Endometrial microvascular endothelial cells (primary cell): ENCODE measurements around the gene PGLYRP4. TPM values are rescaled to one million over a fixed set of nuclear protein-coding genes. Genes with fewer than 3 reads are reported as not detected.

ENCODE experiments used
- in situ Hi-C: cut with HindIII; loops from 2 replicates; pipeline ENCODE4 v1.10.0; 2017; ENCODE audit warnings: low sequenced_read_pairs, low pct_unique_long_range_greater_than_20kb; ENCODE audit errors: inconsistent ontology term
- total RNA-seq: library from RNA; depleted of rRNA; stranded (reverse); fragments of >200 nt; gene quantifications from one replicate; pipeline ENCODE4 v1.2.3, GENCODE V29; 2015; ENCODE audit errors: inconsistent ontology term

The PGLYRP4 gene
- total RNA-seq, 1 donor from 2014 or later = not detected

GRCh38 chr1:153380711-153381110, 32.1 kb upstream of the PGLYRP4 start:
- in situ Hi-C loops = no loop called here

DNA sequence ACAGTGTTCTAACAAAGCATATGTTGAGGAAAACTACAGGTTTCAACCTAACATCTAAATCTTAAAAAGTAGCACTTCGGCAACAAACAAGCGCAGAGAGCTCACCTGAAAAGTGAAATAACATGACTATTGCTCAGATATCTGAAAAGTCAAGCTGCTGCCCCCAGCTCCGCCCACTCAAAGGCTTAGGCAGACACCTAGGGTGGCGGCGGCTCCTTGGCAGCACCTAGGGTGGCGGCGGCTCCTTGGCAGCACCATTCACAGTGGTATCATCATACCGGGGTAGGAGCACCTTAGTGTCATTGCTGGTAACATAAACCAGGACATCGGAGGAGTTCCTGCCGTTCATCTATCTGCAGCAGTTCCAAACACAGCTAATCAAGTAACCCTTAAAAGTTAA, 30.9 kb upstream of the PGLYRP4 start:
- in situ Hi-C loops = no loop called here

- in situ Hi-C loops = no loop called here
Observed at GRCh38 chr1:153375511-153375910, 26.9 kb upstream of the PGLYRP4 start, which contains the start of gene S100A12. Gene S100A12, minus strand, starts transcription at chr1:153375621. Its CDS starts 1,029 bp downstream, at chr1:153374592.

DNA sequence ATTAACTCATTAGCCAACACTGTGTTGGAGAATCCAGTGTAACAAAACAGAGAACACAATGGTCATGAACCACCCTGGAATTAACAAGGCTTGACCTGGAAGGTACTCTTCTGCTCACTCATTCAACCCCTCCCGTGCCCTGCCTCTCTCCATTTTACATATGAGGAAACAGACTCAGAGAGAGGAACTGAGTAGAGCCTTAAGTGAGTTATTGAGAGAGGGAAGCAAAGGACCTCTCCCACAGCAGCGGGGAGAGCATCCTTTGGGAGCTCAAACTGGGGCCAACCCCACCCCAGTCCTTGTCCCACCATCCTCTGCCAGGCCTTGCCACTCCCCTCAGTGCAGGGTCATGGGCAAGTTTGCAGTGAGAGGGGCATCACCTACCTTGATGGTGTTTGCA, 25.4 kb upstream of the PGLYRP4 start:
- in situ Hi-C loops = loop anchor here (25.0 kb wide), 1 partner anchor 113 kb away; no protein-coding TSS in a partner anchor

GRCh38 chr1:153372571-153372970, 23.9 kb upstream of the PGLYRP4 start:
- in situ Hi-C loops = loop anchor here (25.0 kb wide), 1 partner anchor 115 kb away; no protein-coding TSS in a partner anchor

- in situ Hi-C loops = loop anchor here (25.0 kb wide), 1 partner anchor 116 kb away; no protein-coding TSS in a partner anchor
Observed at GRCh38 chr1:153371231-153371630, 22.6 kb upstream of the PGLYRP4 start.

DNA sequence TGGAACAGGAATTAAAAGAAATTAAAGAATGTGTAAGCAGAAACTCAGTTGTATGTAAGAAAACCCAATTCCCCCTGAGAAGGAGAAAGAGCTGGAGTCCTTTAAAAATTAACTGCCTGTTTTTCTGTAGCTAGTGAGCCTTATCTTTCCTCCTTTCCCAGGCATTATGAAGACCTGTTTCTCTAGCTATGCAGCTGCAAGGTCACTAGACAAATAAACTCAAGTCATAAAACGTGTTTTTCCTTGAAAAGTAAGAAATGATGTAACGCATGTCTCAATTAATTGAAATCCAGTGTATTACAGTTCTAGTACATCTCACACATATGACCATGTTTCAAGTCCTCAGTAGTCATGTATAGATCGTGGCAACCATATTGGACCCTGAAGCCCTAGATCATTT, 21.5 kb upstream of the PGLYRP4 start:
- in situ Hi-C loops = loop anchor here (25.0 kb wide), 1 partner anchor 117 kb away; no protein-coding TSS in a partner anchor

DNA sequence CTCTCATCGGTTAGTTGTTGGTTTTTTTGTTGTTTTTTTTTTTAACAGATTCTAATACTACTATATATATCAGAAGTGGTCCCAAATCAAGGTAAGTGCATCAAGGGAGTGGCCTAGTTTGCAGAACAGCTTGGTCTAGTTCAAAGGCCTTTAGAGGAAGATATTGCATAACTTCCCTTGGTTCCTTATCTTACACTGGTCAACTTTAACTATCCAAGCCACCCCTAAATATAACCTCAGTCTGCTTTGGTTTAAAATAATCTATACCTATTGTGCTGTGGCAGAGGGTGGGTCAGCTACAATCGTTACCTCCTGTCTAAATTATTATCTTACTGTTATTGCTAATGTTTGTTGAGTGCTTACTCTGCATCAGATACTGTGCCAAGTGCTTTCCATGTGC, 19.9 kb upstream of the PGLYRP4 start:
- in situ Hi-C loops = loop anchor here (25.0 kb wide), 1 partner anchor 119 kb away; no protein-coding TSS in a partner anchor

DNA sequence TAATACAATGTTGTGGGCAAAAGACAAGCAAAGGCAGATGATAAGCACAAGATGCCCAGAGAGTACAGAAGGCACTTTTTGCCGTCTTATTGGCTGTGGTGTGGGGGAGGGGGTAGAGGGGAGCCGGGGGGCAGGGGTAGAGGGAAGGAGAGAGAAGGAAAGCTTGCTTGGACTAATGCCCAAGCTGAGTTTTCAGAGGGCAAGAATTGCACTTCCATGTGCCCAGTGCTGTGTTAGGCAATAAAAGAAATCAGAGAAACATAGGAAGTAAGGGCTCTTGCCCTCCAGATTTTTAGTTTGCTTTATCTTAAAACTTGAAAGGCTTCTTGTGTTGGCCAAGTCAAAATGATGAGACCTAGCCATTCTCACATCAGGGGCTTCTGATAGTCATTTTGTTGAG, 18.4 kb upstream of the PGLYRP4 start:
- in situ Hi-C loops = loop anchor here (25.0 kb wide), 1 partner anchor 120 kb away; no protein-coding TSS in a partner anchor

- in situ Hi-C loops = loop anchor here (25.0 kb wide), 1 partner anchor 121 kb away; no protein-coding TSS in a partner anchor
Observed at GRCh38 chr1:153366261-153366660, 17.6 kb upstream of the PGLYRP4 start.

DNA sequence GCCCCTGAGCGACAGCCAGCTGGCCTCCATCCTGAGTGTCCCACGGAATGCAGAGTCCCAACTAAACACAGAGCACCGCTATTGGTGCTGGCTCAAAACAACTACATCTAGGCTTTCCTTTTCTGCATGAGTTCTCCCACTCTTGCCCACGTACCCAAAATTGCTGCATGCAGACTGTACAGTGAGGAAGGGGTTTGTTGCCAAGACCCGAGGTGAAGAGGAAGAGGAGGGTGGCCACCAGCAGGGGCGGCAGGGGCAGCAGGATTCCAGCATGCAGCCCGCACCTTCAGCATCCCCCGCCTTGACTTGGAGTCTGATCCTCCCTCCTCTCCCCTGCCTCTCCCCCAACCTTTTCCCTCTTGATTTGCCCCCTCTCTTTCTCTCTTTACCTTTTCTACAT, 17.1 kb upstream of the PGLYRP4 start:
- in situ Hi-C loops = loop anchor here (25.0 kb wide), 1 partner anchor 122 kb away; no protein-coding TSS in a partner anchor

GRCh38 chr1:153364766-153365666, 16.4 kb upstream of the PGLYRP4 start:
- in situ Hi-C loops = loop anchor here (25.0 kb wide), 1 partner anchor 122 kb away; no protein-coding TSS in a partner anchor

- in situ Hi-C loops = loop anchor here (25.0 kb wide), 1 partner anchor 123 kb away; no protein-coding TSS in a partner anchor
Observed at GRCh38 chr1:153364156-153364555, 15.5 kb upstream of the PGLYRP4 start.

GRCh38 chr1:153363641-153364040, 15.0 kb upstream of the PGLYRP4 start:
- in situ Hi-C loops = loop anchor here (25.0 kb wide), 1 partner anchor 124 kb away; no protein-coding TSS in a partner anchor

DNA sequence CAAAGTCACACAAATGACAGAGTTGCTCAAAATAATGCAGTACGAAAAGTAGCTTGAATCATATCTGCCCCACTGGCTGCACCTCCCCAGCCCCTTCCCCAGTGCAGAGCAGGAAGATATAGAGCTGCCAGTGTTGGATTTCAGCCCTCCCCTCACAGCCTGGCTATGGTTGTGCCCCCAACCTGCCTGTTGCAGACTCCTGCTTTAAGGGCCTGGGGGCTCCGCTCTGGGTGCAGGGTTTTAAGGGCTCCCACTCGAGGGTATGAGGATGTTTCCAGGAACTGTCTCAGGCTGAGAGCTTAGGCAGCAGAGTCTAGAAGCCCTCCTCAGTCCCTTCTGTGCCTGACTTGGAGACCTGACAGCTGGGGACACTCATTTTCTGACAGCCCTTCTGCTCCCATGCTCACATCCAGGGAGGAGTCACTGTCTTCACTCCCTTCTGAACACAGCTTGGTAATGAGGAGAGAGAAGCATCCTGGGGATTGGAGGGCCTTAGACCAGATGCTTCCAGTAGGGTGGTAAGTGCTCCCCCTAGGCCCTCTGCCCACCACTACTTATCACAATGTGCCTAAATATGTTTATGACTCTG, 13.6 kb upstream of the PGLYRP4 start:
- in situ Hi-C loops = loop anchor here (25.0 kb wide), 1 partner anchor 125 kb away; no protein-coding TSS in a partner anchor

- in situ Hi-C loops = loop anchor here (25.0 kb wide), 1 partner anchor 126 kb away; no protein-coding TSS in a partner anchor
Observed at GRCh38 chr1:153361480-153362109, 13.0 kb upstream of the PGLYRP4 start.

DNA sequence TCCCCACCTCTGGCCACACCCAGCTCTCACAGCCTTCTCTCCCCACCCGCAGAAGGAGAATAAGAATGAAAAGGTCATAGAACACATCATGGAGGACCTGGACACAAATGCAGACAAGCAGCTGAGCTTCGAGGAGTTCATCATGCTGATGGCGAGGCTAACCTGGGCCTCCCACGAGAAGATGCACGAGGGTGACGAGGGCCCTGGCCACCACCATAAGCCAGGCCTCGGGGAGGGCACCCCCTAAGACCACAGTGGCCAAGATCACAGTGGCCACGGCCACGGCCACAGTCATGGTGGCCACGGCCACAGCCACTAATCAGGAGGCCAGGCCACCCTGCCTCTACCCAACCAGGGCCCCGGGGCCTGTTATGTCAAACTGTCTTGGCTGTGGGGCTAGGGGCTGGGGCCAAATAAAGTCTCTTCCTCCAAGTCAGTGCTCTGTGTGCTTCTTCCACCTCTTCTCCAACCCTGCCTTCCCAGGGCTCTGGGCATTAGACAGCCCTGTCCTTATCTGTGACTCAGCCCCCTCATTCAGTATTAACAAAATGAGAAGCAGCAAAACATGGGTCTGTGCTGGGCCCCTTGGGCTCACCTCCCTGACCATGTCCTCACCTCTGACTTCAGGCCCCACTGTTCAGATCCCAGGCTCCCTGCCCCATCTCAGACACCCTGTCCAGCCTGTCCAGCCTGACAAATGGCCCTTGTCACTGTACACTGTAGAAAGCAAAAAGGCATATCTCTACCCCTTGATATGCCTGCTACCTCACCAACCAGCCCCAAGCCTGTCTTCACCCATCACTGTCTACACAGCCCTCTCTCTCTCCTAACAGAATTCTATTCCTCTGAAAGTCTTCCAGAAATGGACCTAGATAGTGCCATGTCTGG, 12.2 kb upstream of the PGLYRP4 start:
- in situ Hi-C loops = loop anchor here (25.0 kb wide), 1 partner anchor 126 kb away; no protein-coding TSS in a partner anchor

DNA sequence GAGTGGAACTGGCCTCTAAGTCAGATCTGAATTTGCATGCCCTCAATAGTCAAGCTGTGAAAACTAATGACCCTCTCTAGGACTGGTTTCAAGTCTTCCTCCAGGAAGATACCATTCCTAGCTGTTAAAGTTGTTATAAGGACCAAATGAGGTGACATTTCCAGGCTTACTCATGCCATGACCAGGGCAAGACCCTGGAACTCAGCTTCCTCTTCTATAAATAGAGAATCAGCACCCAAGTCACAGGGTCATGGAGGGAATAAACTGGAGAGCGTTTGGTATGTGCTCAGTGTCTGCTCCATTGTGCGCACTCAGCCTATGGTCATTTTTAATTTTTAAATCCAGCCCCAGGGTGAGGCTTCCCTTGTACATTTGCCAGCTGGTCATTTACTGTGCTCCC, 11.5 kb upstream of the PGLYRP4 start:
- in situ Hi-C loops = loop anchor here (25.0 kb wide), 1 partner anchor 127 kb away; no protein-coding TSS in a partner anchor
